H1 (cell line): ENCODE measurements around the gene SMG9. TPM values are rescaled to one million over a fixed set of nuclear protein-coding genes. Genes with fewer than 3 reads are reported as not detected.

Experiments
- CTCF ChIA-PET: fragments of 300-600 bp; sonication (Branson Sonifier 250); formaldehyde crosslinking; loops from one replicate; lab custom pipeline; 2021; ENCODE audit not compliant: partially characterized antibody; lab: Charles Lee
- POLR2A ChIA-PET: fragments of 300-600 bp; sonication (Branson Sonifier 250); formaldehyde crosslinking; loops from one replicate; lab custom pipeline; 2021; ENCODE audit warnings: inconsistent platforms; ENCODE audit not compliant: partially characterized antibody; lab: Charles Lee
- DNase-seq, 2 experiments: peaks; one replicate each; pipeline versions ENCODE4 v3.0.0 to v3.0.0-alpha.2; 2010 to 2022; ENCODE audit warnings: low spot score in 2 of 2, low read depth in 1 of 2, mixed read lengths in 1 of 2
- FAIRE-seq: peaks from 2 replicates; lab custom pipeline; 2011; peaks lifted over from hg19 to GRCh38; lab: Jason Lieb, UNC
- H2AFZ ChIP-seq: 2 replicates; pipeline ENCODE4 v1.8.1; 2012; ENCODE audit warnings: low read length, inconsistent platforms
- H2AK5ac ChIP-seq: 2 replicates; pipeline ENCODE4 v1.6.1; 2013; ENCODE audit warnings: low read depth, low read length
- H2BK120ac ChIP-seq: replicated peaks from 2 replicates; pipeline ENCODE3; 2013; ENCODE audit warnings: low read depth, low read length, inconsistent platforms
- H2BK12ac ChIP-seq: 2 replicates; pipeline ENCODE4 v1.6.1; 2013; ENCODE audit warnings: low read depth, low read length
- H2BK15ac ChIP-seq: 2 replicates; pipeline ENCODE4 v1.6.1; 2013; ENCODE audit warnings: low read length
- H2BK20ac ChIP-seq: 2 replicates; pipeline ENCODE4 v1.6.1; 2013; ENCODE audit warnings: low read length
- H2BK5ac ChIP-seq: 2 replicates; pipeline ENCODE4 v1.6.1; 2013; ENCODE audit warnings: low read depth, low read length
- H3K14ac ChIP-seq: 2 replicates; pipeline ENCODE4 v1.6.1; 2013; ENCODE audit warnings: inconsistent platforms; ENCODE audit not compliant: insufficient read length
- H3K18ac ChIP-seq: 2 replicates; pipeline ENCODE4 v1.6.1; 2013; ENCODE audit warnings: low read length; ENCODE audit errors: extremely low read depth
- H3K23ac ChIP-seq: 2 replicates; pipeline ENCODE4 v1.6.1; 2013; ENCODE audit warnings: inconsistent platforms; ENCODE audit not compliant: insufficient read length
- H3K23me2 ChIP-seq: 2 replicates; pipeline ENCODE4 v1.6.1; 2013; ENCODE audit warnings: low read depth, low read length
- H3K27ac ChIP-seq: 2 replicates; pipeline ENCODE4 v1.6.1; 2011; ENCODE audit warnings: low read depth, low read length, inconsistent platforms
- H3K27me3 ChIP-seq, 4 experiments: replicated peaks in 1 of 4; 1 replicate in 1 of 4; 2 replicates in 3 of 4; pipeline versions ENCODE4 v1.6.1 to v1.8.1; 2011 to 2013; ENCODE audit warnings: low read length in 3 of 4, mild to moderate bottlenecking in 3 of 4, inconsistent platforms in 2 of 4, mixed read lengths in 2 of 4, moderate library complexity in 1 of 4; ENCODE audit not compliant: control insufficient read depth in 3 of 4, insufficient read depth in 3 of 4; ENCODE audit errors: extremely low read depth in 1 of 4
- H3K36me3 ChIP-seq, 4 experiments: 2 replicates each; pipeline versions ENCODE4 v1.6.1 to v1.8.1; 2011 to 2013; ENCODE audit warnings: mild to moderate bottlenecking in 4 of 4, low read length in 3 of 4, moderate library complexity in 2 of 4, control low read depth in 1 of 4, inconsistent platforms in 1 of 4; ENCODE audit not compliant: insufficient read depth in 4 of 4, control insufficient read depth in 2 of 4
- H3K4ac ChIP-seq: replicated peaks from 2 replicates; pipeline ENCODE3; 2013; ENCODE audit warnings: low read length, low read depth, mixed read lengths, inconsistent platforms; ENCODE audit not compliant: insufficient read length
- H3K4me1 ChIP-seq, 4 experiments: replicated peaks in 1 of 4; 1 replicate in 1 of 4; 2 replicates in 3 of 4; pipeline versions ENCODE4 v1.6.1 to v1.8.1; 2011 to 2013; ENCODE audit warnings: low read length in 3 of 4, inconsistent platforms in 2 of 4, mixed read lengths in 1 of 4; ENCODE audit not compliant: insufficient read depth in 4 of 4, control insufficient read depth in 3 of 4
- H3K4me2 ChIP-seq, 2 experiments: 2 replicates each; pipeline versions ENCODE4 v1.6.1 to v1.8.1; 2011 to 2013; ENCODE audit warnings: low read depth in 2 of 2, low read length in 2 of 2, control low read depth in 1 of 2, inconsistent platforms in 1 of 2, mild to moderate bottlenecking in 1 of 2; ENCODE audit not compliant: insufficient read depth in 1 of 2
- H3K4me3 ChIP-seq, 4 experiments: fragments of 200-600, 300-600 bp in 1 of 4; sonication (generic), shearing (Covaris generic), sonication (Bioruptor Twin) in 1 of 4; 2 replicates each; pipeline versions ENCODE4 v1.5.1 to v1.8.1; 2011 to 2016; ENCODE audit warnings: low read length in 4 of 4, low read depth in 3 of 4, control low read depth in 2 of 4, inconsistent platforms in 2 of 4, mild to moderate bottlenecking in 2 of 4, mixed read lengths in 1 of 4, moderate library complexity in 1 of 4; ENCODE audit not compliant: insufficient read depth in 2 of 4; ENCODE audit errors: extremely low read depth in 1 of 4
- H3K56ac ChIP-seq: replicated peaks from 2 replicates; pipeline ENCODE3; 2013; ENCODE audit warnings: low read depth, mild to moderate bottlenecking, mixed read lengths, low read length, inconsistent platforms; ENCODE audit not compliant: insufficient read length
- H3K79me1 ChIP-seq: 2 replicates; pipeline ENCODE4 v1.6.1; 2013; ENCODE audit warnings: low read depth, low read length, control low read depth
- H3K79me2 ChIP-seq, 2 experiments: 2 replicates each; pipeline versions ENCODE4 v1.6.1 to v1.8.1; 2012 to 2013; ENCODE audit warnings: low read length in 2 of 2, mild to moderate bottlenecking in 2 of 2, inconsistent platforms in 1 of 2; ENCODE audit not compliant: insufficient read depth in 2 of 2, control insufficient read depth in 1 of 2
- H3K9ac ChIP-seq, 4 experiments: replicated peaks in 1 of 4; 1 replicate in 1 of 4; 2 replicates in 3 of 4; pipeline versions ENCODE4 v1.6.1 to v1.8.1; 2011 to 2013; ENCODE audit warnings: low read depth in 3 of 4, low read length in 3 of 4, control low read depth in 2 of 4, mild to moderate bottlenecking in 2 of 4, moderate library complexity in 2 of 4, inconsistent platforms in 1 of 4; ENCODE audit errors: extremely low read depth in 1 of 4
- H3K9me3 ChIP-seq, 2 experiments: 2 replicates each; pipeline versions ENCODE4 v1.6.1 to v1.8.1; 2012 to 2013; ENCODE audit warnings: mild to moderate bottlenecking in 2 of 2, moderate library complexity in 2 of 2, control low read depth in 1 of 2, inconsistent platforms in 1 of 2, low read depth in 1 of 2, low read length in 1 of 2, mixed read lengths in 1 of 2; ENCODE audit not compliant: insufficient read depth in 2 of 2
- H4K20me1 ChIP-seq, 2 experiments: replicated peaks in 1 of 2; 2 replicates each; pipeline versions ENCODE3 to v1.8.1; 2011 to 2013; ENCODE audit warnings: inconsistent platforms in 2 of 2, low read length in 2 of 2, mild to moderate bottlenecking in 1 of 2; ENCODE audit not compliant: insufficient read depth in 2 of 2, control insufficient read depth in 1 of 2
- H4K5ac ChIP-seq: 2 replicates; pipeline ENCODE4 v1.6.1; 2013; ENCODE audit warnings: low read length, low read depth, mixed read lengths, inconsistent platforms; ENCODE audit not compliant: insufficient read length
- H4K8ac ChIP-seq: 2 replicates; pipeline ENCODE4 v1.8.0; 2013; ENCODE audit warnings: mild to moderate bottlenecking, moderate library complexity, low read length, inconsistent platforms; ENCODE audit not compliant: insufficient read depth; ENCODE audit errors: extremely low read depth
- H4K91ac ChIP-seq: replicated peaks from 2 replicates; pipeline ENCODE3; 2013; ENCODE audit warnings: low read length, mixed read lengths, inconsistent platforms; ENCODE audit not compliant: insufficient read length
- HDAC2 ChIP-seq, 2 experiments: fragments of 300-600 bp in 1 of 2; sonication (generic) in 1 of 2; IDR thresholded peaks; 2 replicates each; pipeline ENCODE4 v1.6.1; 2011 to 2012; ENCODE audit warnings: low read depth in 2 of 2, low read length in 2 of 2, mild to moderate bottlenecking in 2 of 2, moderate library complexity in 2 of 2, borderline replicate concordance in 1 of 2, inconsistent platforms in 1 of 2
- KDM1A ChIP-seq: fragments of 200-600, 300-600 bp; sonication (generic); IDR thresholded peaks from 2 replicates; pipeline ENCODE4 v1.7.1; 2016; ENCODE audit warnings: mild to moderate bottlenecking, low read length, borderline replicate concordance
- PHF8 ChIP-seq: fragments of 200-600 bp; sonication (generic); conservative IDR thresholded peaks from 2 replicates; pipeline ENCODE4 v1.7.1; 2012; ENCODE audit warnings: low read depth, mild to moderate bottlenecking, inconsistent platforms, low read length, moderate library complexity
- RNF2 ChIP-seq: fragments of 200-900, 300-1000 bp; sonication (generic); IDR thresholded peaks from 2 replicates; pipeline ENCODE4 v1.7.1; 2016; ENCODE audit warnings: borderline replicate concordance, low read depth, mild to moderate bottlenecking, antibody characterized with exemption, low read length; ENCODE audit not compliant: poor library complexity, severe bottlenecking; ENCODE audit errors: missing control alignments
- SIRT6 ChIP-seq: IDR thresholded peaks from one replicate; pipeline ENCODE4 v1.7.1; 2012; ENCODE audit warnings: low read length, inconsistent platforms
- ZNF274 ChIP-seq: IDR thresholded peaks from 2 replicates; pipeline ENCODE4 v1.7.0; 2012; ENCODE audit warnings: low read length, borderline replicate concordance; ENCODE audit errors: extremely low read depth
- WGBS, 2 experiments: shearing (Covaris generic) in 1 of 2; methylation state at CpG; one replicate each; pipeline versions ENCODE4 v1.1.6 to v1.1.7; 2013 to 2015; ENCODE audit warnings: low lambda C conversion rate in 2 of 2, mixed read lengths in 2 of 2, inconsistent platforms in 1 of 2, low coverage in 1 of 2, missing lambda C conversion rate in 1 of 2; ENCODE audit not compliant: insufficient replicate concordance in 2 of 2, insufficient coverage in 1 of 2, insufficient read length in 1 of 2; ENCODE audit errors: extremely low coverage in 1 of 2, missing lambda C conversion rate in 1 of 2; 5-methylcytosine and 5-hydroxymethylcytosine counted together
- polyA plus RNA-seq, 7 experiments: library from polyadenylated mRNA; depleted of rRNA in 3 of 7; stranded (reverse) in 5 of 7; unstranded in 2 of 7; fragments of >200 nt in 5 of 7; fragments of 200-250 nt in 2 of 7; gene quantifications; 1 replicate in 5 of 7; 2 replicates in 1 of 7; 4 replicates in 1 of 7; pipeline versions ENCODE4 v1.2.1 to v1.2.3, GENCODE V29; 2011 to 2013; ENCODE audit warnings: missing spikeins in 2 of 7, mixed read lengths in 2 of 7
- total RNA-seq: library from RNA; stranded (reverse); fragmentation: NEBNext Ultra II Directional; extraction: Animal tissue kit (Norgen Biotek cat#: 25700); gene quantifications from 2 replicates; pipeline ENCODE4 v1.2.1, GENCODE V29; 2021
- TF ChIP-seq, protein P1 (sequence below), 3 experiments: IDR thresholded peaks; 1 replicate in 2 of 3; 2 replicates in 1 of 3; pipeline versions ENCODE4 v1.5.1 to v1.6.1; 2011; ENCODE audit warnings: low read length in 3 of 3, mild to moderate bottlenecking in 3 of 3, inconsistent platforms in 2 of 3, low read depth in 1 of 3, moderate library complexity in 1 of 3; ENCODE audit not compliant: insufficient read depth in 1 of 3; ENCODE audit errors: control extremely low read depth in 1 of 3

The SMG9 gene
- total and polyA plus RNA-seq, 2 of the 8 experiments (the other 6 are each of a cell fraction or from before 2014, with no cell fraction given): 20.4 to 28.7 TPM

DNA sequence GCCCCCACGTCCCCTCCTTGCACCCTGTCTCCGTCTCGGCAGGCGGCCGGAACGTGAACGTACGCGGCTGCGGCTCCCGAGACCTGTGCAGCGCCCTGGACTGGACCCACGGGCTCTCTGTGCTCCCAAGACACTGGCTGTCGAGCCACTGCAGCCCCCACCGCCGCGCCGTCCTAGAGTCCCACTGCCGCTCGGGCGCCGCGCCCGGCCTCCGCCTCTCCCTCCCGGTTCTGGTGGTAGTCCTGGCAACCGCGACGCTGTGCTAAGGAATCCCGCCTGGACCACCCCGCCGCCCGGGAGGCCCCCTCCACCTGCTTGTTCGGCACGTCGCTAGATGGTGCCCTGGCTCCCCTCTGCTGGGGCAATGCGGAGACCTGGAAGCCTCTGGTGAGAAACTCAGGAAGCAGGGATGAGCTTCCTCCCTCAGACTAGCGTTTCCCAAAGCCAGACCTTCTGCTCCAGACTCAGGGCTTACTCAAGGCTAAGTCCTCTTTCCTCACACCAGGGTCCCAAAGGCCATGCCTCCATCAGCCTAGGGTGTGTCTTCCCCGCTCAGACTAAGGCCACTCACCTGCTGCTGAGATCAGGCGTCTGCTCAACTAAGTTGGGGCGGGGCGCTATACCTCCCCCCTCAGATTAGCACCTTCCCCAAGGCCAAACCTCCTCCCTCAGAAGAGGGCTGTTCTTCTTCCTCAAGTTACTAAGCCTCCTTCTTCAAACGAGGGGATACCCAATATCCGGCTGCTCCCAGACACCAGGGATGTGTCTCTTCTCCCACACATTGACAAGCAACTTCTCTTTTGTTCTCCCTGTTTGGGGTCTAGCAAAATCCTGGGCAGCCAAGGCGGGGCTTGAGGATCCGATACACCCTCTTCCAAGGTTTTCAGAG is 55.0 kb downstream of the SMG9 start:
- 31% methylated on average over 28 of the region's 46 CpGs; no CpG with 5 or more reads in 1 of the 2 experiments for WGBS, 2 experiments
- Histone ChIP-seq H2BK20ac (no peak overlapping the region), H3K4me3 (peak overlapping the region in 1 of 4 experiments; percentile 53; a peak in 3 of 8 replicates), H3K4me2 (peak overlapping the region; percentile 49 to 73), H4K91ac (no peak overlapping the region), H3K23me2 (peaks cover 5% of the 10 kb centered on the region; the same call in 1 of the 2 replicates), H3K4ac (no peak overlapping the region), H2BK15ac (no peak overlapping the region), H2BK120ac (no peak overlapping the region), H3K14ac (no peak overlapping the region), H3K27me3 (peaks cover 0 to 6% (median 2%) of the 10 kb centered on the region in 4 experiments; a peak in 4 of 7 replicates), H3K4me1 (0 out of 7 replicates have a peak, but pooled peaks cover 0 to 2% (median 0%) of the 10 kb centered on the region in 4 experiments), H4K20me1 (no peaks in the 10 kb centered on the region), H3K79me2 (no peaks in the 10 kb centered on the region), H3K56ac (no peak overlapping the region), H4K5ac (no peak overlapping the region), H3K36me3 (no peaks in the 10 kb centered on the region), H2AK5ac (no peak overlapping the region), H3K23ac (no peak overlapping the region), H3K27ac (no peak overlapping the region), H2BK5ac (no peak overlapping the region), H3K9me3 (no peaks in the 10 kb centered on the region), H3K9ac (no peak overlapping the region), H3K18ac (no peak overlapping the region), H4K8ac (no peak overlapping the region; the same call in 1 of the 2 replicates), H3K79me1 (no peaks in the 10 kb centered on the region), H2AFZ (0 out of 2 replicates have a peak overlapping the region, but pooled peaks have one; percentile 38), H2BK12ac (no peak overlapping the region; the same call in 1 of the 2 replicates)
- ChIA-PET POLR2A (interaction anchor here (1.1 to 1.4 kb wide), 2 partner anchors 12 to 53 kb away, joined by 3 read pairs; no protein-coding TSS in a partner anchor), CTCF (interaction anchor here (0.7 to 1.9 kb wide), 9 partner anchors 12 to 65 kb away, joined by 3 to 10 read pairs (median 4); partner anchors contain the start of genes IRGC and PLAUR)
- FAIRE-seq: no peak
- DNase-seq: peak; percentile 41 to 78
- TF ChIP-seq PHF8 (no peak), HDAC2 (IDR thresholded peaks at IDR 0.05; ENCODE audit: borderline replicate concordance in 1 of 2, low read depth in 2 of 2, low read length in 2 of 2) (no peak), SIRT6 (no peak), KDM1A (no peak), ZNF274 (no peak), RNF2 (no peak)
- TF ChIP-seq, protein P1, sequence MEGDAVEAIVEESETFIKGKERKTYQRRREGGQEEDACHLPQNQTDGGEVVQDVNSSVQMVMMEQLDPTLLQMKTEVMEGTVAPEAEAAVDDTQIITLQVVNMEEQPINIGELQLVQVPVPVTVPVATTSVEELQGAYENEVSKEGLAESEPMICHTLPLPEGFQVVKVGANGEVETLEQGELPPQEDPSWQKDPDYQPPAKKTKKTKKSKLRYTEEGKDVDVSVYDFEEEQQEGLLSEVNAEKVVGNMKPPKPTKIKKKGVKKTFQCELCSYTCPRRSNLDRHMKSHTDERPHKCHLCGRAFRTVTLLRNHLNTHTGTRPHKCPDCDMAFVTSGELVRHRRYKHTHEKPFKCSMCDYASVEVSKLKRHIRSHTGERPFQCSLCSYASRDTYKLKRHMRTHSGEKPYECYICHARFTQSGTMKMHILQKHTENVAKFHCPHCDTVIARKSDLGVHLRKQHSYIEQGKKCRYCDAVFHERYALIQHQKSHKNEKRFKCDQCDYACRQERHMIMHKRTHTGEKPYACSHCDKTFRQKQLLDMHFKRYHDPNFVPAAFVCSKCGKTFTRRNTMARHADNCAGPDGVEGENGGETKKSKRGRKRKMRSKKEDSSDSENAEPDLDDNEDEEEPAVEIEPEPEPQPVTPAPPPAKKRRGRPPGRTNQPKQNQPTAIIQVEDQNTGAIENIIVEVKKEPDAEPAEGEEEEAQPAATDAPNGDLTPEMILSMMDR (IDR thresholded peaks at IDR 0.05; ENCODE audit: control extremely low read depth in 1 of 3, insufficient read depth in 1 of 3, low read depth in 1 of 3, low read length in 3 of 3): peak; percentile 23 to 37 (median 29)
